ENCODE data around the gene FAM222A.

Gene FAM222A

DNA sequence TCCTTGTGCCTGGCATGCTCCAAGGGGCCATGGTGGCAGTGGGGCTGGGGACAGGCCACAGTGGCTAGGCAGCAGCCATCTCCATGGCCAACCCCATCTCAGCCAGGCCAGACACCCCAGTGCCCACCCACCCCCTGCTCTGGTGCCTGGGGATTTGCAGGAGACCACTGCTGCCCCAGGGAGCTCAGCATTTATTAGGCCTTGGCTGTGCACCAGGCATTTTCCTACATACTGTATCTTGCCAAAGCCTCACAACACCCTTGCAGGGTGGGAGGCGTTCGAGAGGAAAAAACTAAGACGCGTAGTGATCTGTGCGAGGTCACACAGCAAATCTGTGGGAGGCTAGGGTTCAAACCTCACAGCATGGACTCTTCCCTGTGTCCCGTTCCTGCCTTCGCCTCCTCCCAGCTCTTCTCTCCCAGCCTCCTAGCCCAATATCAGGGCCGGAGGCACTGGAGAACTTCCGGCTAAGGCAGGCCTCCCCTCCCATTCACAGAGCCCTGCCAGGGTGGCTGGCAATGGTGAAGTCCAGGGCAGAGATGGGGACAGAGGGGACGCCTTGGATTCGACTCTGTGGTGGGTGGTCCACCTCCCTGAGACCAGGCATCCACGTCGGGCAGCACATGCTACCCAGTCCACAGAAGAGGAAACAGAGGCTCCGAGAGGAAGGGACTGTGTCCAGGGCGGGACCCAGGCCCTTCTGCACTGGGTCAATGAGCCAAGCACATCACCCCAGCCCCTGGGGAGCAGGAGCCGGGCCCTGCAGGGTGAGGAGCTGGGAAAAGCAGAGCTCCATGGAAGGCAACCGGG is 57.4 kb downstream of the FAM222A start:
- in situ Hi-C loops (cut with MboI; ENCODE audit: low sequenced_read_pairs), result loop anchor here (10.0 kb wide), 1 partner anchor 246 kb away; no protein-coding TSS in a partner anchor

DNA sequence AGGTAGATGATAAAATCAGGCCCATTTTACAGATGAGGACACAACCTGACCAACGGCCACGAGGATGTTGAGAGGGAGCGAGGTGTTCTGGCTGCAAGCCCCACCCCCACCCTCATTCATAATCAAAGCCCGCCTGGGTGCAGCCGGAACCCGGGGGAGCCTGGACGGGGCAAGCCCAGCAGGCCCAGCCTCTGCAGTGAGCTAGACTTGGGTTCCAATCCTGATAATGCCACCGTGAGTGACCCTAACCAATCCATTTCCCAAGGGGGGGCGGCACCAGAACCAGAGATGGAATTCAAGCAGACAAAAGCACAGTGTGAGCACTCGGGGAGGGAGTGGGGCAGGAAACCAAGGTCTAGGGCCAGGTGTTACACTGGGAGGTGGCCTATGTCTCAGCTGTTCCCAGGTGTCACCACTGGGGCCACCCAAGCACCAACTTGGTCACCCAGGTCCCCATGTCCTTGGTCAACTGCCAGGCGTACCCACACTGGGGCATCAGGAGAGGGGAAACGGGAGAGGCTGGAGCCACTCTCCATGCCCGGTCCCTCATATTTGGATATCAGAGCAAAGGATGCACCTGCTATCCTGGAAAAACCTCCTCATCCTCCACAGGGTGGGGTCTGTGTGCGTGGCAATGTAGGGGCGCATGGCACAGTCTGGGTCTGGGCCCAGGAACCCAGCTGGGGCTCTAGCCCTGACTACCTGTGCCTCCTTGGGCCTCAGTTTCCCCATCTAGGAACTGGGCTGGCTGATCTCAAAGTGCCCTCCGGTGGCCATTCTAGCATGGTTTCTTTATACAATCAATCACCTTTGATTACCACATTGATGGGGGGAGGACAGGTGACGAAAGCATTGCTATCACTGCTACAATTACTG is 58.4 kb downstream of the FAM222A start:
- in situ Hi-C loops (cut with MboI; ENCODE audit: low sequenced_read_pairs), result loop anchor here (10.0 kb wide), 1 partner anchor 247 kb away; no protein-coding TSS in a partner anchor

DNA sequence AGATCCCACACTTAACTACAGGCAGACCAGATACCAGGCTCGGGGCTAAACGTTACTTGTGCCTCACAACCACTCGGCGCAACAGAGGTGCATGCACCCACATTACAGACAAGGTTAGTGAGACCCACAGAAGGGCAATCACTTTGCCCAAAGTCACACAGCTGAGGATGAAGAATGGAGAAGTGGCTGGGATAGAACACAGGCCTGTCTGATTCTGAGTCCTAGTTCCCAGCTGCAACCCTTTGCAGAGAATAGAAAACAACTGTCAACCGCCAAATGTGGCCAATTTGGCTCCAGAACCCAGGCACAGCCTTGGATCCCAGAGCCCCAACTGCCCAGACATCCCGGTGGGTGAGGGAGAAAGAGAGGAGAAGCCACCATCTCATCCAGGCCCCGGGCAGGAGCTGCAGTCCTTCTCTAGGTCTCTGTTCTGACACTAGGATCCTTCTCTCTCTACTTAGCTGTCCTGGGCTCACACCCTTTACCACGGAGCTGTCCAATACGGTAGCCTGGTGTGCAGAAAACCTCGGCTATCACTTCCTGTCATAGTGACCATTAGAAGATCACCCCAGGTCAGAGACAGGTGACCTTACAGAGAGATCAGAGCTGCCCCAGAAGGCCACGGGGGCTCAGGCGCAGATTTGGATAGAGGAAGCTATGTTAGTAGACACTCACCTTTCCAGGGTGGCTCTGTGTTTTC is 59.1 kb downstream of the FAM222A start:
- in situ Hi-C loops (cut with MboI; ENCODE audit: low sequenced_read_pairs), result loop anchor here (10.0 kb wide), 1 partner anchor 248 kb away; no protein-coding TSS in a partner anchor

DNA sequence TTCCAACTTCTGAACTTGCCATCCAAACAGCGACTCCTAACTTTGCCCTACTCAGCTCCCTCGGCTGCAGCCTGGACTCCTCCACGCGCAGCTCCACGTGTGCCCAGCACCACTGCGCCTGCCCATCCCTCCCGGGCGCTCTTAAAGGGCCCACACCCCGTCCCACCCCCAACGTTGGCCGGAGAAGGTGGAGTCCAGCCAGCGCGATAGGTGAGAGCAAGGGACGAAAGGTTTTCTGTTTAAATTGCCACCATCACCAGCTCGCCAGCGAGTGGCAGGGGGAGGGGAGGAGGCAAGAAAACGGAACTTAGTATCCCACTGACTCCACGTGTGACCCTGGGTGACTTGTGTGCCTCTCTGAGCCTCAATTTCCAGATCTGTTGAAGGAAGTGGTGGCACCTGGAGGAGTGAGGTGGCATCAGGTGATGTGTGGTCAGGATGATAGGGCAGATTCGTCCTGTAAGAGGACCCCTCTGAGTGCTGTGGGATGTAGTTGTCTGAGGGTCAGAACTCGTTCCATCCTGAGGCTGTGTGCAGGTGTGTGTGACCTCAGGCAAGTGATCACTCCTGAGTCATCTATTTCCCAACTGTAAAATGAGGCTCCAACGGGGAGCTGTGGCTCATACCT is 59.9 kb downstream of the FAM222A start:
- in situ Hi-C loops (cut with MboI; ENCODE audit: low sequenced_read_pairs), result loop anchor here (10.0 kb wide), 1 partner anchor 249 kb away; no protein-coding TSS in a partner anchor

DNA sequence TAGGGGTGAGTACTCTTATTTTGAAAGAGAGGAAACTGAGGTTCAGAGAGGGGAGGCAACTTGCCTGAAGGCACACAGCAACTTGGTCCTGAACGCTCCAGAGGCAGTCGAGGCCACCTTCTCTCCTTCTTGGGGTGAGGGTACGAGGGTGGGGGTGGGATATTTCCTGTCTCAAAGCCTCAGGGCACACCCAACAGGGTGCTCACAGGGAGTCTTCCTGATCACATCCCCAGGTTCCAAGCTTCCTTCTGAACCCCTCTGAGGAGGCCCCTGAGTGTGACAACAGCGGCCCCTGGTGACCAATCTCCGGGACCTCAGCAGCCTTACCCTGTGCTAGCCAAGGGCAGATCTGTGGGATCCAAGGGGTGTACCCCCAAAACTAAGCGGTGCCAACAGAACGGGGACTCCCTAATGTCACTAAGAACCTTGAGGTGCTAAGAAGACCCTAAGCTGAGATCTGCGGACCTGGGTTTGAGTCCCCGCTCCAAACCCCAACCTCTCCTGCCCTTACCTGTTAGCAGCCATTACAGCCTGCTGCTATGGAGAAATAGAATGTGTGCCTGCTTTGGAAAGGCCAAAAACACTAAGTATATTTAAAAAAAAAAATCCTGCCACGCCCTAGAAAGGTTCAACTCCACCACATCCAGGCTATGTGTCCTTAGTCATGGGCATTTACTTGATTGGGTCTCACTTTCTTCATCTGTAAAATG is 61.7 kb downstream of the FAM222A start:
- in situ Hi-C loops (cut with MboI; ENCODE audit: low sequenced_read_pairs), result loop anchor here (10.0 kb wide), 1 partner anchor 251 kb away; no protein-coding TSS in a partner anchor

DNA sequence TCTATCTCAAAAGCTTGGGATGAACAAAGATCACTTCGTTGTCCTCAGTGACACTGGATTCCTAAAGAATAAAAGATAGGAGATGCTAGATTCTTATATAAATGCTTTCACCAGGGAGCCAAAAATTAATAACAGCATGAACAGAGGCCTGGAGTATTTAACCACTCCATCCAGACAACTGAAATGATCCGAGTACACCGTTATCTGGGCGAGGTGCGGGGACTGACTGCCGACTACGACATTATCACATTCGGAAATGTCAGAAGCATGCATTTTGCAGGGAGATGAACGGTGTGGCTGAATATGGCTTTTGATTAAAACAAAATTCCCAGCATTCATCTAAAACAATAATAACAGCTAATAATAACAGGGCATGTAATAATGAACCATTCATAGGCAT is 63.0 kb downstream of the FAM222A start:
- in situ Hi-C loops (cut with MboI; ENCODE audit: low sequenced_read_pairs), result loop anchor here (10.0 kb wide), 1 partner anchor 252 kb away; no protein-coding TSS in a partner anchor

DNA sequence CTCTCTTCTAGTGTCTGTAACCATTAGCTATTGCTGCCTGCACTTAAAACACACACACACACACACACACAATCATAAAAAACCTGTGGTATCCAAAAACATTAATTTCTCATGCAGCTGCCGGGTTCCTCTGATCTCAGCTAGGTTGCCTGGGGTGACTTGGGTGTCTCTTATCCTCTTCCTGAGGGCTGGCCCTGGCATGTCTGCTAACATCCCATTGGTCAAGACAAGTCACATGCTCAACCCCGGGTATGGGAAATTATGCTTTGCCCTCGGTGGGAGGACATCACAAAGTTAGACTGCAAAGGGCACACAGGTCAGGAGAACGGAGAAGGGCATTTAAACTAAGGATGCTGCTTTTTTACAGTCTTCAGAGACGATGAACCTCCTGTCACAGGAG is 63.9 kb downstream of the FAM222A start:
- in situ Hi-C loops (cut with MboI; ENCODE audit: low sequenced_read_pairs), result loop anchor here (10.0 kb wide), 1 partner anchor 253 kb away; no protein-coding TSS in a partner anchor

DNA sequence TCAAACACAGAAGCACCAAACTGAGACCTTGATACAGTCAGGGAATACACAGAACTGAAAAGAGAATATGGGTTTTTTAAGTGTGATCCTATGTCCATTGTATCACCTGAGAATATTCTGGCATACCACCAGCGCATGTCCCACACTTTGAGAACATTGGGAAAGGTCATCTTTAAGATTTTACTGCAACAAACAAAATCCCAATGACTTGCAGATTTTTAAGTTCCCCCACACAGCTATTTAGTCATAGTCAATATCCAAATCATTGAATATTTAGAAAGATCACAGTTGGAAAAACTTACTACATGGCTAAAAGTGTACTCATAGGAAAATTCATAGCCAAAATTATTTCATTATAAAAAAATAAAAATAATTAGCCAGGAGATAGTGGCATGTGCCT is 65.1 kb downstream of the FAM222A start:
- in situ Hi-C loops (cut with MboI; ENCODE audit: low sequenced_read_pairs), result loop anchor here (10.0 kb wide), 1 partner anchor 254 kb away; no protein-coding TSS in a partner anchor

DNA sequence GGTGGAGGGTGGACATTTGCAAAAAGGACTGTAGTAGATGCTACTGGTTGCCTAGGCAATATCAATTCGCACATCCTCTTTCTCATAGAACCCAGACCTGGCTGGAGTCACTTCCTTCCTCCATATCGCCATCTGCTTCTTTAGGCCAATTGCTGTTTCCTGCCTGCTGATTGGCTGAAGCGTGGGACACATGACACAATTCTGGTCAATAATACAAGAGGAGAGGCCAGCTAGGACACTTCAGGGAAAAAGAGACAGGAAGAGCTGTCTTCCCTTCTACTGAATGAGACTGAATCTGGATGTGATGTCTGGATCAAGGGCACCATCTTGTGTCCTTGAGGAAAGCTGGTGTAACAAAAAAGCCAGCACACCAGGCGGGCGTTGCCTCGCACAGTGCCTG is 65.8 kb downstream of the FAM222A start:
- in situ Hi-C loops (cut with MboI; ENCODE audit: low sequenced_read_pairs), result loop anchor here (10.0 kb wide), 1 partner anchor 255 kb away; no protein-coding TSS in a partner anchor

DNA sequence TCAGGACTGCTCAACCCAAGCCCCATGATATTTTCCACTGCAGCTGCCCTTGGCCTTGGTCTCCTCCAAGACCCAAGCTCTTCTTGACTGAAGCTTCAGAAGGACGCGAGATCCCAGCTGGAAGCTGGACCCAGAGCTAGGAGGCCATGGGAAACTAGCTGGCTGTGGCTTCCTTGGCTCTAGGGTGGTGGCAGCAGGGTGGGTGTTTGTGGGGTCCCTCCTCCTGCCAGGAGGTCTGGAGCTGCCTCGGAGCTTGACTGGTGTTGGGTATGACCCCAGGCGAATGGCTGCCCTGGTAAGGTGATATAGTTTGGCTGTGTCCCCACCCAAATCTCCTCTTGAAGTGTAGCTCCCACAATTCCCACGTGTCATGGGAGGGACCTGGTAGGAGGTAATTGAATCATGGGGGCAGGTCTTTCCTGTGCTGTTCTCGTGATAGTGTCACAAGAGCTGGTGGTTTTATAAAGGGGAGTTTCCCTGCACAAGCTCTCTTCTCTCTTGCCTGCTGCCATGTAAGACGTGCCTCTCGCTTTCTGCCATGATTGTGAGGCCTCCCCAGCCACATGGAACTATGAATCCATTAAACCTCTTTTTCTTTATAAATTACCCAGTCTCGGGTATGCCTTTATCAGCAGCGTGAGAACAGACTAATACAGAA is 68.2 kb downstream of the FAM222A start:
- in situ Hi-C loops (cut with MboI; ENCODE audit: low sequenced_read_pairs), result no loop called here

DNA sequence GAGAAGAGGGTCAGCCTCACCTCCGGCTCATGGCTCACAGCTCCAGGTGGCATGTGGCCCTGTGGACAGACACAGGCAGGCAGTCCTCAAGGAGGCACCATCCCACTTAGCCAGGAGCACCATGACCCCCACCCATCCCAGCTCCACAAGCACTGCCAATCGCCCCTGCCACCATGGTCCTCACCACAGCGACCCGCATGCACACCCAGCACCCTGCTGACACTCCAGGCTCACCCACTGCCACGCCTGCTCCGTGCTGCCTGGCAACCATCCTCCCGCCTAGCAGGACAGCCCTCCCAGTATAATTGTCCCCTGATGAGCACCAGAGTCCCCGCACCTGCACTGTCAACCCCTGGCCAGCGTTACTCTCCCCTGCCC is 68.7 kb downstream of the FAM222A start:
- in situ Hi-C loops (cut with MboI; ENCODE audit: low sequenced_read_pairs), result no loop called here

DNA sequence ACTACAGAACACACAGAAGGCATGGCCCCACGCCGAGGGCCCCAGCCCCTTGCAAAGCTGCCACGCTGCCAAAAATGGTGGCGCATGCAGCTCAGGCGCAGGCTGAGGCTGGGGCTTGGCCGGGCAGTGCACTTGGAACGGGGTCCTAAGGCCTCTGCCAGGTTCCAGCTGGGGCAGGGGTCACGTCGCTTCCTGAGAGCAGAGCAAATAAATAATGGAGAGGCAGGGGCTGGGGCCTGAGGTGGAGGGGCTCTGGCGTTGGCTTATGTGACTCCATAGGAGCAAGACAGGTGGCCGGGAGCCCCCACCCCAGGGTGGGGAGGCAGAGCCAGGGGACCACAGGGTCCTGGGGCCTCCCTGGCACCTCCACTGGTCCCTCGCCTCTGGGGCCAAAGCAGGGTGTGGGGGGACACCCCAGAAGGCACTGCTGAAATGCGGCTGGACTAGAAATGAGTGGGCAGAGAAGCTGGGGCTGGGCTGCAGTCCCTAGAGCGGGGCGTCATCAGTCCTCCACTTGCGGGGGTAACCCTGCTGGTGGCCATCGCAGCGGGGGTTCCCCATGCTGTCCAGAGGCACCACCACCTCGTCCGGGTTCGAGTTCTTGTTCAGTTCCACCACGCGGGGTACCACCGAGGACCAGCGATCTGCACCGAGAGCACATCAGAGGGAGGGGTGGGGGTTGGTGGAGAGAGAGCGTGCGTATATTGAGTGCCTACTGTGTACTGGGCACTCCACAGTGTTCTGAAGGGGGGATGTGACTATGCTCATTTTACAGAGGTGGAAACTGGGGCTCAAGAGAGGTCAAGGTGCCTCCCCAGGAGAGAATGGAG is 69.7 kb downstream of the FAM222A start:
- in situ Hi-C loops (cut with MboI; ENCODE audit: low sequenced_read_pairs), result no loop called here

DNA sequence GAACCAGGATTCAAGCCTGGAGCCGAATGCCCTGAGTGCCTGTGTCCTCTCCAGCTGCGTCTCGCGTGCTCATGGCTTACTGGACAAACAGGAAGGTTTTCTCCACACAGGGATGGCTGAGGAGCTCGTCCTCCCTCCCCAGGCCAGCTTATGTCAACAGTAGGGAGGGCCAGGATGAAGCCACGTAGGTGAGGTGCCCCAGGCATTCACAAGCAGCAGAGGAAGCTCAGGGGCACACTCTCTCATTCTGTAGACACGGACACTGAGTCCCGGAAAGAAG is 70.3 kb downstream of the FAM222A start:
- in situ Hi-C loops (cut with MboI; ENCODE audit: low sequenced_read_pairs), result no loop called here

DNA sequence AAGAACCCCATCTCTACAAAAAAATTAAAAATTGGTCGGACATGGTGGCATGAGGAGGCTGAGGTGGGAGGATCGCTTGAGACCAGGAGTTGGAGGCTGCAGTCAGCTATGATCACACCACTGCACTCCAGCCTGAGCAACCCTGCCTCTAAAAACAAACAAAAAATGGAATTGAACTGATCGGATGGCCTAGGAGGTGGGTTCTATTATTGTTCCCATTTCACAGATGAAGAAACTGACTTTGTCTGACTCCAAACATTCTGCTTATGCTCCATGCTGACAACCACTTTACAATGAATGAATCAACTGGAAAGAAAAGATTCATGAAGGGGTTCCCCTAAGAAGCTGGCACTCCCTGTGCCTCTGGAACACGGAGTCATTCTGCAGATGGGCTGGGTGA is 72.2 kb downstream of the FAM222A start:
- in situ Hi-C loops (cut with MboI; ENCODE audit: low sequenced_read_pairs), result no loop called here

DNA sequence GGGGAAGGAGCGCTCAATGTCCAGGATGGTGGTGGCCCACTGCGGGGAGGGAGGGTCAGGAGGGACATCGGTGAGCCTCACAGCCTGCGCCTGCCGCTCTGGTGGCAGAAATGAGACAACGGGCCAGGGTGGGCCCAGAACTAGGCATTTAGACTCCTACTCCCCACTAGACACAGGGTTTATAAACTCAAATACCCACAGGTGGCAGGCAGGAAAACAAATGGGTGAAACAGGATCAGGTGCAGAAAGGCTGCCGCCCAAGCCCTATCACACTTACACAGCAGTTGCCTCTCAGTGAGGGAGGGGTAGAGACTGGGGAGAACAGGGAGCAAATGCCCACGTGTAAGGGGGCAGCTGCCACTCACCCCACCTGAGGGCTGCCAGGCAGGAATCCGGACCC is 73.2 kb downstream of the FAM222A start:
- in situ Hi-C loops (cut with MboI; ENCODE audit: low sequenced_read_pairs), result no loop called here

DNA sequence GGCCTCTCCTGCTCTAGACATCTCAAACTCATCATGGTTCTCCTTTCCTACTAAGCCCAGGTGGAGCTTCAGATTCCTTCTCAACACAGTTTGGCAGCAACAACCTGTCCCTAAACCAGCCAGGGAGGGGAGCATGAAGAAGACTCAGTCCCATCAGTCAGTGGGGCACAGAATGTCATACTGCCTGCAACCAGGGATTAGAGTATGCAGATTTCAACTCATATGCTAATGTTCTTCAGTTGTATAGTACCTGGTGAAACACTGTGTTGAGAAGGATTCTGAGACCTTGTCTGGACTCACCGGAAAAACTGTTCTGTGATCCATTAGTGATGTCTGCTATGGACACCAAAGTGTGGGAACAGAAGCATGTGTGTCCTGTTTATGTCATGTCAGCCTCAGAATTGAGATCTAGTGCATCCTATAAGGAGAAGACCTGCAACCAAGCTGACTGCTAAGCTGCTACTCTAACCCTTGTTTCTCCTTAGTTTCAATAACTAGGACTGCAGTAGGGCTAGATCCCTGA is 76.0 kb downstream of the FAM222A start:
- in situ Hi-C loops (cut with MboI; ENCODE audit: low sequenced_read_pairs), result no loop called here

DNA sequence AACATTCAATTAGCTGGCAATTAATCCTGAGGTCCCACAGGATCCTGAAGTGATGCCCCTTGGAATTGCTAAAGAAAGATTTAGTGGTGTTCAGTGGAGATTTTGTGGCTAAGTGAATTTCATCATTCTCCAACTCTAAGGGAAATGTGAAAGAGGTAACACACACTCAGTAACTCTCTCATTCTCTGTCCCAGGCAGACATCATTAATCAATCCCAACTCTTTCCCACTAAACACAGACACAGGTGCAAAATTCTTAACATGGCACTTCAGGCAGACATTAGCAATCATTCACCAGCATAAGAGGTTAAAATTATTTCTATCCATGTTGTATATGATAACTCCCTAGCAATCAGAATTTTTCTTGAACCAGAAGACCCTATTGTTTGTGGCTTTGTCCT is 79.4 kb downstream of the FAM222A start:
- in situ Hi-C loops (cut with MboI; ENCODE audit: low sequenced_read_pairs), result no loop called here

DNA sequence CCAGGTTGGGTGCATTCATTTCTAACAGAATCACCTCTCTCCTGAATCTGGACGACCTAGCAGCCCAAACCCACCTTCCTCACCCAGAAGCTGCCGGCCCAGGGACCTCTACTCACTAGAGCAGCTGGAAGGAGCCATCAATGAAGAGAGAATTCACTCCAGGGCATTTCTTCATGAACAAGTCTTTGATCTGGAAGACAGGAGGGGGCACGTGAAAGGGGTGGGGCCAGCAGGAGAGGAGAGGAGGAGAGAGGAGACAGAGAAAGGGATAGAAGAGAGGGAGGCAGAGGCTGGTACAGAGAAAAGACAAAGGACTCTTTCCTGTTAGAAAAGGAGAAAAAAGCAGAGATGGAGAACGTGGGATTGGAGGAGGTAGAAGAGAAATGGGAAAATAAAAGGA is 79.8 kb downstream of the FAM222A start:
- in situ Hi-C loops (cut with MboI; ENCODE audit: low sequenced_read_pairs), result no loop called here

Data from HL-60/S4 treated with phorbol 12-myristate 13-acetate at 8.2 ng/mL for 4 days and 3 days (cell line).